ENCODE data around the gene GATAD2A. TPM values are rescaled to one million over a fixed set of nuclear protein-coding genes. Genes with fewer than 3 reads are reported as not detected.

The GATAD2A gene
- total RNA-seq, 4 donors from 2014 or later = 45.6 to 102 (median 65.7) TPM

DNA sequence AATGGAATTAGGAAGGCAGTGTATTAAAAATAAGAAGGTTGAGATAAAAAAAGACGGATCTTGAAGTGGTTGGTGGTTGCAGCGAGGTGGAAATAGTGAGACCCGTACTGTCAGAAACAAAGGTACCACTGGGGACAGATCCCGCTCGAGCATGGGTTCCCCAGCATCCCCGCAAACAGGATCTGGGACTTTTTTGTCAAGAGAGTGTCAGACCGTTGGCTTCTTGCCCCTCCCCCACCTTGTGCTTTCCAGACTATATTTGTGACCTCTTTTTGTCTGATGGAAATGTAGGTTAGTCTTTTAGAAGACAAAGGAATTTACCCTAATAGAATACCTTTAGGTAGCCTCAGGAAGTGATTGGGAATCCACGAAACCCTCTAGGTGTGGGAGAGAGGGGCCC, 4.2 kb downstream of the GATAD2A start:
- H3K36me3 ChIP-seq = no peaks in the 10 kb centered on the region
- no peak overlapping the region for H3K27ac ChIP-seq
- DNase-seq = no peak
- TF ChIP-seq EP300 (IDR thresholded peaks at IDR 0.05; ENCODE audit: low read depth) = no peak
- no peak for TF ChIP-seq POLR2A (IDR thresholded peaks at IDR 0.05)
- no peak for TF ChIP-seq POLR2AphosphoS5 (IDR thresholded peaks at IDR 0.05)
- TF ChIP-seq, protein P1, sequence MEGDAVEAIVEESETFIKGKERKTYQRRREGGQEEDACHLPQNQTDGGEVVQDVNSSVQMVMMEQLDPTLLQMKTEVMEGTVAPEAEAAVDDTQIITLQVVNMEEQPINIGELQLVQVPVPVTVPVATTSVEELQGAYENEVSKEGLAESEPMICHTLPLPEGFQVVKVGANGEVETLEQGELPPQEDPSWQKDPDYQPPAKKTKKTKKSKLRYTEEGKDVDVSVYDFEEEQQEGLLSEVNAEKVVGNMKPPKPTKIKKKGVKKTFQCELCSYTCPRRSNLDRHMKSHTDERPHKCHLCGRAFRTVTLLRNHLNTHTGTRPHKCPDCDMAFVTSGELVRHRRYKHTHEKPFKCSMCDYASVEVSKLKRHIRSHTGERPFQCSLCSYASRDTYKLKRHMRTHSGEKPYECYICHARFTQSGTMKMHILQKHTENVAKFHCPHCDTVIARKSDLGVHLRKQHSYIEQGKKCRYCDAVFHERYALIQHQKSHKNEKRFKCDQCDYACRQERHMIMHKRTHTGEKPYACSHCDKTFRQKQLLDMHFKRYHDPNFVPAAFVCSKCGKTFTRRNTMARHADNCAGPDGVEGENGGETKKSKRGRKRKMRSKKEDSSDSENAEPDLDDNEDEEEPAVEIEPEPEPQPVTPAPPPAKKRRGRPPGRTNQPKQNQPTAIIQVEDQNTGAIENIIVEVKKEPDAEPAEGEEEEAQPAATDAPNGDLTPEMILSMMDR (IDR thresholded peaks at IDR 0.05) = no peak
- peaks cover 24 to 48% (median 37%) of the 10 kb centered on the region in 4 donors for H3K4me1 ChIP-seq
- no peaks in the 10 kb centered on the region for H3K27me3 ChIP-seq
- H3K9me3 ChIP-seq = no peaks in the 10 kb centered on the region
- no peak overlapping the region for H3K4me3 ChIP-seq
- in situ Hi-C loops (cut with MboI; ENCODE audit: low pct_ligation_motif_present in 1 of 4, low pct_unique_long_range_greater_than_20kb in 1 of 4, low sequenced_read_pairs in 3 of 4) (no loop called here), intact Hi-C loops (cut with DNase I; ENCODE audit: low total_unique reads) (no loop called here)
- 69 to 79% methylated on average over 4 to 8 of the region's 8 CpGs for WGBS, 2 donors (ENCODE audit: low coverage in 1 of 2)

DNA sequence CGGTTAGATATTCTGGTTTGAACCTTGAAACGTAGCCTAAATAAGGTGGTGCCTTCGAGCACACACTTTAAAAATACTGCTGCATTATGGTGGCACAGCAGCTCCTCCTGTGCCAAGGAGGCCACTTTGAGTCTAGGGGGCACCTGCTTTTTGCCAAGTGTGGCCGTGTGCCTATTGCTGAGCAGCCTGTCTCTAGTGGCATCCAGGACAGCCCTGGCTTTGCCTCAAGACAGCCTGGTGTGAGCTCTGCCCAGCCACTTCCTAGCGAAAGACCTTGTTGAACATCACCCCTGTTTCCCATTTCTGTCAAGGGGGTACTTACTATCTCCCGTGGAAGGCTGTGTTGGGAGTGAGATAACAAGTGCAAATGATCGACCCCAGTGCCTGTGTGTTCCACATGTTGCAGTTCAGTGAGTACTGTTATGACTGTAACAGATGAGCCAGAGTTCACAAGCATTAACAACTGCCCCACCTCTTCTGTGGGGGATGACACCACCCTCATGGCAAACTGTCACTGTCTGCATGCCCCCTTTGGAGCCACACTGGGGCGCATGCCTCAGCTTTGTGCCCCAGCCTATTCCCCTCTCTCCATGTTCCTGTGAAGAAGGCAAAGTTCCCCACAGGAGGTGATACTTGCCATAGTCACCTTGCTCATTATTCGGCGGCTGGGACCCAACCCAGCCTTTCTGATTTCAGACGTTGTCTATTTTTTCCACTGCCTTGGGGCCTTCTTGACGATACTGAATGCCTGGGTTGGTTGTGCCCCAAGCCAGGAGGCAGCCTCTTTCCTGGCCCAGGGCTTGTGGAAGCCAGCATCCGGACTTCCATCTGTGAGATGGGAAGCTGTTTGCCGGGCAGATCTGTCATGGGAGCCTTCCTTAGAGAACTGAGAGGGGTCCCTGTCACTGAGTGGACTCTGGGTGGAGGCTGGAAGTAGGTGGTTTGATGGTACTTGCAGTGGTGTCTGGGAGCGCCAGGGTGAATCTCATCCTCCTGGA, 5.4 kb downstream of the GATAD2A start:
- Histone ChIP-seq H3K27me3 (no peaks in the 10 kb centered on the region), H3K27ac (no peak overlapping the region), H3K9me3 (no peaks in the 10 kb centered on the region), H3K4me1 (peaks cover 24 to 43% (median 31%) of the 10 kb centered on the region in 4 donors), H3K4me3 (no peak overlapping the region), H3K36me3 (no peaks in the 10 kb centered on the region)
- TF ChIP-seq POLR2A (IDR thresholded peaks at IDR 0.05) (no peak), POLR2AphosphoS5 (IDR thresholded peaks at IDR 0.05) (no peak)
- in situ Hi-C loops (cut with MboI; ENCODE audit: low pct_ligation_motif_present in 1 of 4, low pct_unique_long_range_greater_than_20kb in 1 of 4, low sequenced_read_pairs in 3 of 4) = no loop called here
- DNase-seq = no peak
- intact Hi-C loops (cut with DNase I; ENCODE audit: low total_unique reads) = no loop called here
- 70% methylated on average over 15 of the region's 15 CpGs; no CpG with 5 or more reads in 1 of the 2 donors for WGBS, 2 donors (ENCODE audit: low coverage in 1 of 2)

DNA sequence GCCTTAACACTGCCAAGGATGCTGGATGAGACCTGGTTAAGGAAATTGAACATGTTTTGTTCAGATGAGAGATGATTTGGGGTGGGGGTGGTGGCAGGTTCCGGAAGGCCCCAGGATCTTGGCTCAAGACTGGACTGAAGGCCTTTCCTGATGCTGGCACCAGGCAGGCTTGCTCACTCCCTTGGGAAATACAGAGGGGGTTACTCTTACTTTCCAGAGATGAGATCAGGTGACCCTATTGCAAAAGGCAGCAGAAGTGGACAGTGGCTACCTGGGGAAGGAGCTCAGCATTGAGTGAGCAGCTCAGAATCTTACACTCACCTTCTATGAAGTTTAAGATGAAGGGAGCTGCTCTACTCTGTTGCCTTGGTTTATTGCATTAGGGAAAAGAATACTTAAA, 10.8 kb downstream of the GATAD2A start:
- H3K27me3 ChIP-seq = no peaks in the 10 kb centered on the region
- WGBS, 2 donors (ENCODE audit: low coverage in 1 of 2) = 100% methylated on average over 1 of the region's 1 CpG; no CpG with 5 or more reads in 1 of the 2 donors
- no peak for TF ChIP-seq POLR2AphosphoS5 (IDR thresholded peaks at IDR 0.05)
- TF ChIP-seq EP300 (IDR thresholded peaks at IDR 0.05; ENCODE audit: low read depth) = no peak
- no peak for TF ChIP-seq POLR2A (IDR thresholded peaks at IDR 0.05)
- TF ChIP-seq, protein P1 (IDR thresholded peaks at IDR 0.05) = no peak
- in situ Hi-C loops (cut with MboI; ENCODE audit: low pct_ligation_motif_present in 1 of 4, low pct_unique_long_range_greater_than_20kb in 1 of 4, low sequenced_read_pairs in 3 of 4) = no loop called here
- H3K4me3 ChIP-seq = no peak overlapping the region
- intact Hi-C loops (cut with DNase I; ENCODE audit: low total_unique reads) = no loop called here
- DNase-seq = no peak
- H3K27ac ChIP-seq = no peak overlapping the region
- no peaks in the 10 kb centered on the region for H3K9me3 ChIP-seq
- peaks cover 0 to 28% (median 2%) of the 10 kb centered on the region in 4 donors for H3K4me1 ChIP-seq
- H3K36me3 ChIP-seq = no peaks in the 10 kb centered on the region

DNA sequence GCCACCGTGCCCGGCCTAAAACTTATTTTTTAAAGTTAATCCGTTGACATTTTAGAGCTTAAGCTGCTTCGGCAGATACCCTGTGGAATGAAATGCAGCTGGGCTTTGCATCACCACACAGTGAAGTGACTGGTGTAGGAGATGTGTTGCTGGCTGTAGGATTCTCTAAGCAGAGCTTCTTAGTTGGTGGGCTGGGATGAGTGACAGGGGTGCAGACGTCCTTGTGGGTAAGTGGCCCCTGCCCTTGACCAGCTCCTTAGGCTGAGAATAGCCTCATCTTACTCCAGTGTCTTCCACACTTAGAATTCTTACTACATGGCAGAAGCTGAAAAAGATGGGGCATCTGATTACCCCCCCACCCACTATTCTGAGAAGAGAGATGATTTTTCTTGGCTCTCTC, 11.6 kb downstream of the GATAD2A start:
- peaks cover 0 to 28% (median 2%) of the 10 kb centered on the region in 4 donors for H3K4me1 ChIP-seq
- H3K27ac ChIP-seq = no peak overlapping the region
- H3K36me3 ChIP-seq = no peaks in the 10 kb centered on the region
- H3K9me3 ChIP-seq = no peaks in the 10 kb centered on the region
- TF ChIP-seq EP300 (IDR thresholded peaks at IDR 0.05; ENCODE audit: low read depth) (no peak), POLR2AphosphoS5 (IDR thresholded peaks at IDR 0.05) (no peak), POLR2A (IDR thresholded peaks at IDR 0.05) (no peak)
- TF ChIP-seq, protein P1 (IDR thresholded peaks at IDR 0.05) = no peak
- 74 to 80% methylated on average over 1 to 5 of the region's 5 CpGs for WGBS, 2 donors (ENCODE audit: low coverage in 1 of 2)
- intact Hi-C loops (cut with DNase I; ENCODE audit: low total_unique reads) (no loop called here), in situ Hi-C loops (cut with MboI; ENCODE audit: low pct_ligation_motif_present in 1 of 4, low pct_unique_long_range_greater_than_20kb in 1 of 4, low sequenced_read_pairs in 3 of 4) (no loop called here)
- DNase-seq = no peak
- H3K27me3 ChIP-seq = no peaks in the 10 kb centered on the region
- H3K4me3 ChIP-seq = no peak overlapping the region

All from transverse colon (tissue), 4 donors.